Forelimb muscle (tissue), 1 donor: ENCODE results near the gene C11orf71. TPM values are rescaled to one million over a fixed set of nuclear protein-coding genes. Genes with fewer than 3 reads are reported as not detected.

ENCODE experiments used
- DNase-seq: peaks from one replicate; pipeline ENCODE4 v3.0.0-alpha.2; 2013; ENCODE audit warnings: low read depth
- polyA plus RNA-seq: library from polyadenylated mRNA; unstranded; fragments of 120-200 nt; gene quantifications from one replicate; pipeline ENCODE4 v1.2.1, GENCODE V29; 2013; ENCODE audit not compliant: insufficient read length

C11orf71 gene, protein sequence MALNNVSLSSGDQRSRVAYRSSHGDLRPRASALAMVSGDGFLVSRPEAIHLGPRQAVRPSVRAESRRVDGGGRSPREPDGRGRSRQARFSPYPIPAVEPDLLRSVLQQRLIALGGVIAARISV
- 7.6 TPM for polyA plus RNA-seq

DNA sequence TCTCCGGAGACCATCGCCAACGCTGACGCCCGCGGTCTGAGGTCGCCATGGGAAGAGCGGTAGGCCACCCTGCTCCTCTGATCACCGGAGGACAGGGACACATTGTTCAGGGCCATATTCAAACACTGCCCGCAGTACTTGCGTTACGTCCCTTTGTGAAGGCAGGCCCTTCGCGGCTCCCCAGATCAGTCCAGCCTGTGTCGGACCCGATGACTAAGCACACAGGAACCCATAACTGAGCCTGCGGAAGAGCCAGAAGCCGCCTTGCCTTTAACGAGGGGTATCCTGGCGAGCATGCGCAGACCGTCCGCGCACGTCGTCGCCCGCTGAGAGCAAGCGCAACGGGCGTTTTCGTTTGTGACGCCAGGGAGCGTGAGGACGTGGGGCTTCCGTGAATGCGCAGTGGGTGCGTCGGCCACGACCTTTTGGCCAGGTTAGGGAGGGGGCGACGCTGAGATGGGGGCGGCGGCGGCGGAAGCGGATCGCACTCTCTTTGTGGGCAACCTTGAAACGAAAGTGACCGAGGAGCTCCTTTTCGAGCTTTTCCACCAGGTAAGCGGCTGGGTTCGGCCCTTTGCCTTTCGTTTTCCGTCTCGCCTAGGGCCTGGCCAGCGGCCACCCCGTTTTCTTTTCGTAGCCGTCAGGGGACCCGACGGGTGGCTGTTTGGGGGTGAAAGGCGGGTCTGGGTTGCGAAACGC lies at the start of gene C11orf71, which contains the start of gene RBM7:
C11orf71 (minus strand) TSS at position 296 of the 699 bp plus-strand sequence; CDS start at position 116, 180 bp downstream.
RBM7 (plus strand) TSS at position 451 of the 699 bp plus-strand sequence; CDS start at position 457, 6 bp downstream.
- peak; percentile 91 for DNase-seq

DNA sequence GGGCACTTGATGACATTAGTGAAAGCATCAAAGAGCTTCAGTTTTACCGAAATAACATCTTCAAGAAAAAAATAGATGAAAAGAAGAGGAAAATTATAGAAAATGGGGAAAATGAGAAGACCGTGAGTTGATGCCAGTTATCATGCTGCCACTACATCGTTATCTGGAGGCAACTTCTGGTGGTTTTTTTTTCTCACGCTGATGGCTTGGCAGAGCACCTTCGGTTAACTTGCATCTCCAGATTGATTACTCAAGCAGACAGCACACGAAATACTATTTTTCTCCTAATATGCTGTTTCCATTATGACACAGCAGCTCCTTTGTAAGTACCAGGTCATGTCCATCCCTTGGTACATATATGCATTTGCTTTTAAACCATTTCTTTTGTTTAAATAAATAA lies 49.5 kb upstream of the C11orf71 start:
- no peak for DNase-seq

DNA sequence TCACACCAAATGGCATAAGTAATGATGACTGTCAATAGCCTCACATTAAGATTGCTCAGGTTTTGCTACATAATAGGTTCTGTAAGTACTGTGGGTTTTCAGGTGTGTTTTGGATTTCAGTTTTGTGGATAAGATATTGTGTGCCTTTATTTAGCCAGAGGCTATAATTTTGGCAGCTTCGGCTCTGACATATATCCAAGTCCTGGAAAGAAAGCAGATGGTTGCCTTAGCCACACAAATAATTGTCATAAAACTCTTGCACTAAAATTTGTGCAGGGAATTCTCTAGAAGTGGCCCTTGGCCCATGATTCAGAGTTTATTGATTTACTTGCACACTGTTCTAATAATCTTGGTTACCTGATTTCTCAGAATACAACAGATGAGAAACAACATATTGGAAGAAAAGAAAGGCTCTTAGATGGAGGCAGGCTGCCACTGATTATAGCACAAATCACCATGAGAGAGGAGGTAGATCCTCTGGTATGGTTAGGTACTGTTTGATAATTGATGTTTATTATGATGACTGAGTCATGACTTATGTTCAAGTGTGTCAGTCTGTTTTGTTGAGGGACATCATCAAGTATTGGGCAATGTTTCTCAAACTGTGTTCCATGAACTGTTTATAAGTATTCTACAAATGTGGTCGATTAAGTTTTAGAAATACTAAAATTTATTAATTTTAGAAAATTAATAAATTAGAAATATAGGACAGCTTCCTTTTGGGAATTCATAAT lies 48.6 kb upstream of the C11orf71 start:
- no peak for DNase-seq

DNA sequence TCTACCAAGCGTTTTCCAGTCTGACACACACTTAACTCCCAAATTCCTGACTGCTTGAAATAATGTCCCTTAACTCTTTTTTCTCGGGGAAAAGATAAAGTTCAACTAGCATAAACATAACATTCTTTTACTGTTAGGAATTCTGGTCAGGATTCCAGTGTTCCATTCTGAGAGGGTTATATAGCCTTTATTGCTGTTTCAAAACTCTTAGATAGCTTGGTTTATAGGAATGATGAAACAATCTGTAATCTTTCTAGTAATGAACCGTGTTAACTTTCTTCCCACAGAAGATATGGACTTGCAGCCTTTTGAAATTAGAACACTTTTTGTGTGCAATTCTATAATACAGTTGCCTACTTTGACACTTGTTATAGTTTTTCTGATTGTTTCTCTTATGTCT lies 47.6 kb upstream of the C11orf71 start:
- no peak for DNase-seq

DNA sequence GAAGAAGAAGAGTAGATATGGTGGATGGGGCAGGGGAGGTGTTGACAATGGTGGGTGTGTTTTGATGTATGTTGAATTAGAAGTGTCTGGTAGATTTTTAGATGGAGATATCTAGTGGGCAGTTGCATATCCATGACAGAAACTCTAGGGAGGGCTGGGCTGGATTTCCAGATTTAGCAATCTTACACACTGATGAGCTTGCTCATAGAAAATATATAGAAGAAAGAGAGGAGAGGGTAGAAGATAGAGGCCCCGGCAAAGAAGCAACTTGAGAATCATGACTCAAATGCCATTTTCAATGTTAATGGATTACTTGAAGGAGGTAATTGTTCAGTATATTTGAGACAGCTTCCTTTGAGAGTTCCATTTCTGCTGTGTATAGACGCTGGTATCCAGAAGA lies 47.1 kb upstream of the C11orf71 start:
- no peak for DNase-seq

DNA sequence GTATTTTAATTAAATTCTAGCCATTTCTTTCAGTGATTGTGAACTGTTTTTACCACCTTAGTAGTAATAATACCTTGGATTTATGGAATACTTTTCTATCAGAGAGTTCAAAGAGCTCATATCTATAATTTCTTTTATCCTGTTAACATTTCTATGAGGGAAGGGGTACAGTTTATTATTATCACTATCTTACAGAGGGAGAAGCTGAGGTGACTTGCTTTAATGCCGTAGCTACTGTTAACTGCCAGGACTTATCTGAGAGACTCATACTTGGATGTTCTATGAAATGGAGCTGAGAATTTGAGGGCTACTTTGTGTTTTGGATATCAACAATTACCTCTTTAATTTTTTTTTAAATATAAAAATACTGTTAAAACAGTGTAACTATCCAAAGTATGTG lies 42.2 kb upstream of the C11orf71 start:
- DNase-seq, result no peak

DNA sequence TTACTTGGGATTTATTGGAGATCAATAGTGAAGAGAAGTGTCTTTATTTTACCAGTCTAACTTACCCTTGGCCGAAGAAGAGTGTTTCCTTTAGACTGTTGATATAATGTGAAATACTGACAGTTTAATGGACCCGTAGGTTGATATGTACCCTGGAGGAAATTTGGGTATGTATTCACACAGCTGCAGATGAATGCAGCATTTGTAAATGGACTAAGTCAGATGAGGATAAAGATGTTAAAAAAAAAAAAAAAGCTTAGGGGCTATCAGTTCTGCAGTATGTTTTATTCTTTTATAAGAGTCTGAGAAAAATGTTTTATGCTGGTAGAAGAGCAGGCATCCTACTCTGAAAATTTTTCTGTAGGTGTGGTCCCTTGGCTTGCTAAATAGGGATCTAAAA lies 41.6 kb upstream of the C11orf71 start:
- DNase-seq, result no peak

DNA sequence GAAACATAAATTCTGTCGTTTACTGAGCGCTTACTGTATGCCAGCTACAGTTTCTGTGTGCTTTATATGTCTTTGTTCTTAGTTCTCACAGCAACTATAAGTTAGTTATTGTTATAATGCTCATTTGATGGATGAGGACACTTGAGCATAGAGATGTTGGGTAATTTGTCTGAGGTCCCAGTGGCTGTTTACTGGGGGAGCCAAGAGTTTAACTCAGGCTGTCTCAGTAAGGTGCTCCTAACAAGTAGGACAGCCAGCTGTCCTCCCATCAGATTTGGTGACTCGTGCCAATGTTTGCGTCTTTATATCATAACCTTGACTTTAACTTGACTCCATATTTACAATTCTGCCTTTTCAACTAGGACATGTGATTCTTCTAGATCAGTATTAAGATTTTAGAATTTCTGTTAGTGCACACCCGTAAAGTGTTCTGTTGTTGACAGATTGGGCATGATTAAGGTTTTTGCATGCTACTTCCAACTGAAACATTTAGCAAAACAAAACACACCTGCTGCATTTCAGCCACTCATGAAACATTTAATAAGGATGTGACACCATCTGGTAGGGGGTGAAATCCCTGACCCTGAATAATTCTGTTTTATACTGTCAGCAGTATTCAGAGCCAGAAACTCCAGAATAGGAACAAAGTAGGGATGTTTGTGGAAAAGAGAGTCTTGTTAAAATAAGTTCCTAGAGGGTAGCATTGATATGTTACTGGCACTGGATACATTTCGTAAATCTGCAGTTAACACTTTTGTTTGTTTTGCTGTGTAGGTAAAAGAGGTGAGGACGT lies 40.9 kb upstream of the C11orf71 start:
- DNase-seq, result no peak

DNA sequence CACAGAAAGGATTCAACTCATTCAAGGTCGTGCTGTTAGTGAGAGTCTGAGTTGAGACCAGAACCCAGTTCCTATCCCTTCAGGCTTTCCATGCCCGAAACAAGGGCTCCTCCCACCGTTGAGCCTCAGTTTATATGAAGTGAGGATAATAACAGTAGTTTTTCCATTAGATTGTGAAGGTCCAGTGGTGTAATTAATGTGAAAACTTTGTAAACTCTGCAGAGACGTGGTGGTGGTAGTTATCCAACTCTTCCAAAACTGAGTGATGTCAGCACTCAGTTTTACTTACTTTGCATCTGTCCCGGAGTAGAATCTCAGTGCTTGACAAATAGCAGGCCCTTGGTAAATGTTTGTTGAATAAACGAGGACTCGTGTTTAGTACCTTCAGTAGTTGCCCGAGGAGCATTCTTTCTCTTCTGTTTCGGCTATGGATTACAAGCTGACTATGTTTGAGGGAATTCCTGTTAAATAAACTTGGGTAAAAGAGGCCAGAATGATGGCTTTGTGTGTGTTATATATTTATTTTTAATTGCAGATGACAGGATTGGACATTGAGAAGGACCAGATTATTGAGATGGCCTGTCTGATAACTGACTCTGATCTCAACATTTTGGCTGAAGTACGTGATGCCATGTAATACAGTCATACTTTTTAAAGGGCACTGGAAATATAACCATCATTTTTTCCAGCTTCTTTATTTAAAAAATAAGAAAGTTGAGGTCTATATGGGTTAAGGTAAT lies 40.0 kb upstream of the C11orf71 start:
- DNase-seq, result peak; percentile 6

DNA sequence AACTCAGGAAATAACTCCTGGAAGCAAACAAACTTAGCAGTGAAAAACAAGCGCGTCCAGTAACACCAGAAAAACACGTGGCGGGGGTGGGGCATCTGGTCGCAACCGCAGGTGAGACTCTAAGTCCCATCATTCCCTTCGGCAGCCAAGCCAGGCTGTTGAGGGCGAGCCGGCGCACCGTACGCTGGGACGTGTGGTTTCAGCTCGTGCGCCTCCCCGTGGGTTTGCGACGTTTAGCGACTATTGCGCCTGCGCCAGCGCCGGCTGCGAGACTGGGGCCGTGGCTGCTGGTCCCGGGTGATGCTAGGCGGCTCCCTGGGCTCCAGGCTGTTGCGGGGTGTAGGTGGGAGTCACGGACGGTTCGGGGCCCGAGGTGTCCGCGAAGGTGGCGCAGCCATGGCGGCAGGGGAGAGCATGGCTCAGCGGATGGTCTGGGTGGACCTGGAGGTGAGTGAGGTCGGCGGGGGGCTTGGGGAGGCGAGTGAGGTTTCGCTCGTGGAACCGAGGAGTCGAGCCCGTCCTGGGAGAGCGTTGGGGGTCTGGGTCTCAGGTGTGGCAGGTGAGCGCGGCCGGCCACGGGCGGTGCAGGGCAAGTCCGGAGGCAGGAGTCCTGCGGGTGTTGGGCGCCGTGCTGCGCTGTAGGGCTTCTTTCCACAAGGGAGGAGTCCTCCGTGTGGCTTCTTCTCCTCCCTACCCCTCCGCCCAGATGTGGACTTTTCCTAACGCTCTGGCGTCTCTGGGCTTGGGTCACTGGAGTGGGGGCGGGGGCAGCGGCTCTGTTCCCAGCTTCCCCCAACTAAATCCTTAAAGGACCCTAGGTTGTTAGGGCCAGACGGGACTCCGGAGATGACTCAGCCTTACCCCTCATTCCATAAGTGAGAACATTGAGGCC lies 39.2 kb upstream of the C11orf71 start, which contains the start of gene REXO2:
REXO2 (plus strand) TSS at position 239 of the 892 bp plus-strand sequence; CDS start at position 301, 62 bp downstream.
- DNase-seq, result peak; percentile 91

DNA sequence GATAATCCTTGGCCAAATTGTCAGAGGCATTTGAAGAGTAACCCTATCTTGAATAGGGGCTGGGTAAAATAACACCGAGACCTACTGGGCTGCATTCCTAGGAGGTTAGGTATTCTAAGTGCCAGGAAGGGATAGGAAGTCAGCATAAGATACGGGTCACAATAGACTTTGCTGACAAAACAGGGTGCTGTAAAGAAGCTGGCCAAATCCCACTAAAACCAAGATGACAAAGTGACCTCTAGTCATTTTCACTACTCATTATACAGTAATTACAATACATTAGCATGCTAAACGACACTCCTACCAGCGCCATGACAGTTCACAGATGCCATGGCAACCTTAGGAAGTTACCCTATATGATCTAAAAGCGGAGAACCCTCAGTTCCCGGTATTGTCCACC lies 38.0 kb upstream of the C11orf71 start:
- DNase-seq, result no peak

DNA sequence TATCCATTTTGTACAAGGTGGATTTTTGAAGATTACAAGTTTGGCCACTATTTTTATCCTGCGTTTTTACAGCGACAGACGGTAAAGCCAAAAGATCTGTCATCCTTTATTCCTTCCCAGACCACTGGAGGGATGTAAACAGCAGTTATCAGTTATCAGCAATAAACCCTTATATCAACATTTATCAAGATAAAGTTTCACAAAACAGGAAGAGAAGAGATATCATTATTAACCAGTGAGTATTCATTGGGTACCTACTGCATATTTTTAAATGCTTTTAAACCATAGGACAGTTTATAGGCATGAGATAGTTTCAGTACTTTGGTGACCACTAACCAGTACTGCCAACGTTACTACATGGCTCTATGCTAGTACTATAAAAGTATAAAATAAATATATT lies 33.1 kb upstream of the C11orf71 start:
- DNase-seq, result no peak

DNA sequence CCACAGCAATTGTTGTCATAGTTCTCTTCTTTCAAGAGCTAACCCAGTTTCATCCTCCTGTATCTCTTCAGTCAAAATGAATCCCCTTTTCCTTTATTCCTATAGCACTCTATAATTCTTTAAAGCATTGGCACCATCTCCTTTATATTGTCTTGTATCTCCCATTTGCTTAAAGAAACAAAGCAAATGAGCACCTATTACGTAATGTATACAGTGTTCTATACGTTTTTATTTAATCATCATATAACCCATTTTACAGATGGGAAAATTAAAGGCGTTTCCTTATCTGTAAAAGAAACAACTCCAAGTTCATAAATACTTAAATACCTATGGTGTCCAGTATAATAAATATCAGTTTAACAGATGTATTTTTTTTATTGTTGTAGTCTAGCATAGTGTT lies 32.6 kb upstream of the C11orf71 start:
- DNase-seq, result no peak

DNA sequence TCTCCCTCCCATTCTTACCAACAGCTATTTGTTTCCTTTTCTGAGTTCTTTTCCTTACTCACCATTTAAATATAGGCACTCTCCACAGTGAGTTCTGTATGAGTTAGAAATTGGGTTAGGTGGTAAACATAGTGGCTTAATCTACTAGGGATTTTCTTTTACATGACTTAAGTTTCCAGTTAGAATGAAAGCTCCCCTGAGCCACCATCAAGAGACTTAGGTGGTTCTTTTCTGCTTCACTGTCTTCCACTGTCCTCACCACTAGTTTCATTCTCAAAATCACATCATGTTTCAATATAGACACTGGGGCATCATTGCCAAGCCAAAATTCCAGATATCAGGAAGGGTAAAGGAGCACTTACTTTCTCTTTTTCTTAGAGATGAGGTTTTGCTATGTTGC lies 30.0 kb upstream of the C11orf71 start:
- DNase-seq, result no peak

DNA sequence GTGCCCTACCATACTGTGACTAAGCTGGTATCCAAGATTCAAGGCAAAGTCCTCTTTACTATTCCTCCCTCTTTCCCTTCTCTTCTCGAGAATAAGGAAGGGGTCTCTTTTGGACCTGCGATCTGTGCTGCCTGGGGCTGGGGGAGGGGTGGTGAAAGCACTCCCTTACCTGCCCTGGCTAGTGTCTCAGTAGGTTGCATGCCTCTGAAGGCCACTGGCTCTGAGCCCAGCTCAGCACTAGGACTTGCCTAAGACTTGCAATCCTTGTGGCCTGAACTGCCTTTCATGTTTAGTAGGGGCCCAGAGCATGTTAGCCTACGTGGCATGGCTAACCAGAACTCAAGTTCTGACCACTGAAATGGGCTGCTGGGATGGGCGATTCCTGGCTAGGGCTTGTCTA lies 26.0 kb upstream of the C11orf71 start:
- DNase-seq, result no peak

DNA sequence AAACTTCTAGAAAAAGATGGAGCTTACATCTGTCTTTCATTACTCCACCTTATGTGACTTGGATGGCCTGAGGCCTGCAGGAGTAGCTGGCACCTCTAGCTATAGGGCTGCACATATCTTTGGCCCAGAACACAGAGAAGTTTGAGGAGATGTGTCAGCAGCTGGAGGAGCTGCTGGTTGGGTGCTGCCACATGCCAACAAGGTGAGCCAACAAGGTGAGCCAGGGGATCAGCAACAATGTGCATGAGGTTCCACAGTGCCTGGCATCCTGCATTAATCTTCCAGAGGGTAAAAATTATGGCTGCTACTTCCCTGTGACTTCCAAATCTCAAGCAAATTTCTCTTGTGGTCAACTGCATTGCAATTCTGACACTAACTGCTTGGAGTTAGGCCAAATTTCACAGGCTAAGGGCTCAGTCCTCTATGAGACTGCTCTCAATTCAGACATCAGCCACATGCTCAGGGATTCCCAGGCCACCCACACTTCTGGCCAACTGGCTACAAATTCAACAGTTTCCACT lies 16.2 kb upstream of the C11orf71 start:
- no peak for DNase-seq

DNA sequence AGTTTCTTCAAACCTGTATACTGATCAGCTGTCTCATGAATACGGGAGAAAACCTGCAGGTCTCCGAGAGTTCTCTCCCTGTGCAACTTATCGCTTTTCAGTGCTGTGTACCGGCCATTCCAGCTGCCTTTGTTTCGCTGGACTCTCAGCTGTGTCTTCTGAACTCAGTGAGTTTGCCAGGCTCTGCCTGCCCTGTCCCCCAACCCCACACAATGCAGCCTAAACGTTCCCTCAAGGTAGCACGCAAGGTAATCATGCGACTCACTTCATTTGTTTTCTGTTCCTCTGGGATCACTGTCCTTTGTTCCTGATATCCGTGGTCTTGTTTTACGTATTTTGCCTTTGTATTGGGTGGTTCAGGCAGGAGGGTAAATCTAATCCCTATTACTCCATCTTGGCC lies 13.6 kb upstream of the C11orf71 start:
- no peak for DNase-seq

DNA sequence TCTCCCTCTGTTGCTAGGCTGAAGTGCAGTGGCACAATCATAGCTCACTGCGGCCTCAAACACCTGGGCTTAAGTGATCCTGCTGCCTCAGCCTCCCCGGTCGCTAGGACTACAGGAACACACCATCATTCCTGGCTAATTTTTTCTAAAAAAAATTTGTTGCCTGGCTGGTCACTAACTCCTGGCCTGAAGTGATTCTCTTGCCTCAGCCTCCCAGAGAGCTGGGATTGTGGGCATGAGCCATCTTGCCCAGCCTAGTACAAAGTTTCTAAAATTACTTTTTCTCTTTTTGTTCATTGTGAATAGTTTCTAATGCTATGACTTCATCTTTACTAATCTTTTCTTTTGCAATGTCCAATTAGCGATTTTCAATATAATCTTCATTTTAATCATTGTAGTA lies 12.6 kb upstream of the C11orf71 start:
- DNase-seq, result no peak

DNA sequence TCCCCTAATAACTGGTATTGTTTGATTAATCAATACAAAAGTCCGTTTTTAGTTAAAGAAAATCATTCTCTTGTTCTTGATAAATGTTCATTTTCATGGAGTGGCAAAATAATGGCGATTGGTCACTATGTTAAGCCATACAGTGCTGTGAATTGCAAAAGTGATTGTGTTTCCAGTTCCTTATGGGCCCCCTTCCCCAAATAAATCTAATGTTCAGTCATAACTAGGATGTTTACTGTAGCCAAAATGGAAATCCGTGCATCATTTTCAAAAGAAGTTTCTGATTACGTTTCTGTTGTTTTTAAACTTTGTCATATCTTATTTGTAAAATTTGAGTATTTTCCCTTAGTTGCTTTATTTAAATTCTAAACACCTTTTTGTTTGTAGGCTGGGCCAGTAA lies 1.0 kb upstream of the C11orf71 start:
- DNase-seq, result no peak

DNA sequence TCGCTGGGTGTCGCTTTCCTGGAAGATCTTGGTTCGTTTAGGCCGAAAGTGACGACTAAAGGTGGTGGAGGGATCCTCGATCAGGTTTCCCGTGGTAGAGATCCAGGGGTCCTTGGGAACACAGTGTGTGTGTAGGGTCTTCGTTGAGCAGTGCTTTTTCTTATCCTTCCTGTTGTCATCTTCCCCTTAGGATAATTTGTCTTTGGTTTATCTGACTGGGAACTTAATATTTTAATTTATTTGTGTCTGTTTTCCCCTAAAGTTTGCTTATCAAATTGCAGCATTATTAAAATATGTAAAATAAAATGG lies 558 bp upstream of the C11orf71 start:
- DNase-seq, result no peak
